H1 (cell line): ENCODE results near the gene TRIM65. TPM values are rescaled to one million over a fixed set of nuclear protein-coding genes. Genes with fewer than 3 reads are reported as not detected.

Experiments used
- CTCF ChIA-PET: fragments of 300-600 bp; sonication (Branson Sonifier 250); formaldehyde crosslinking; loops from one replicate; lab custom pipeline; 2021; ENCODE audit not compliant: partially characterized antibody; lab: Charles Lee
- POLR2A ChIA-PET: fragments of 300-600 bp; sonication (Branson Sonifier 250); formaldehyde crosslinking; loops from one replicate; lab custom pipeline; 2021; ENCODE audit warnings: inconsistent platforms; ENCODE audit not compliant: partially characterized antibody; lab: Charles Lee
- DNase-seq, 2 experiments: peaks; one replicate each; pipeline versions ENCODE4 v3.0.0 to v3.0.0-alpha.2; 2010 to 2022; ENCODE audit warnings: low spot score in 2 of 2, low read depth in 1 of 2, mixed read lengths in 1 of 2
- FAIRE-seq: peaks from 2 replicates; lab custom pipeline; 2011; peaks lifted over from hg19 to GRCh38; lab: Jason Lieb, UNC
- H2AFZ ChIP-seq: 2 replicates; pipeline ENCODE4 v1.8.1; 2012; ENCODE audit warnings: low read length, inconsistent platforms
- H2AK5ac ChIP-seq: 2 replicates; pipeline ENCODE4 v1.6.1; 2013; ENCODE audit warnings: low read depth, low read length
- H2BK120ac ChIP-seq: replicated peaks from 2 replicates; pipeline ENCODE3; 2013; ENCODE audit warnings: low read depth, low read length, inconsistent platforms
- H2BK12ac ChIP-seq: 2 replicates; pipeline ENCODE4 v1.6.1; 2013; ENCODE audit warnings: low read depth, low read length
- H2BK15ac ChIP-seq: 2 replicates; pipeline ENCODE4 v1.6.1; 2013; ENCODE audit warnings: low read length
- H2BK20ac ChIP-seq: 2 replicates; pipeline ENCODE4 v1.6.1; 2013; ENCODE audit warnings: low read length
- H2BK5ac ChIP-seq: 2 replicates; pipeline ENCODE4 v1.6.1; 2013; ENCODE audit warnings: low read depth, low read length
- H3K14ac ChIP-seq: 2 replicates; pipeline ENCODE4 v1.6.1; 2013; ENCODE audit warnings: inconsistent platforms; ENCODE audit not compliant: insufficient read length
- H3K18ac ChIP-seq: 2 replicates; pipeline ENCODE4 v1.6.1; 2013; ENCODE audit warnings: low read length; ENCODE audit errors: extremely low read depth
- H3K23ac ChIP-seq: 2 replicates; pipeline ENCODE4 v1.6.1; 2013; ENCODE audit warnings: inconsistent platforms; ENCODE audit not compliant: insufficient read length
- H3K23me2 ChIP-seq: 2 replicates; pipeline ENCODE4 v1.6.1; 2013; ENCODE audit warnings: low read depth, low read length
- H3K27ac ChIP-seq: 2 replicates; pipeline ENCODE4 v1.6.1; 2011; ENCODE audit warnings: low read depth, low read length, inconsistent platforms
- H3K27me3 ChIP-seq, 4 experiments: replicated peaks in 1 of 4; 1 replicate in 1 of 4; 2 replicates in 3 of 4; pipeline versions ENCODE4 v1.6.1 to v1.8.1; 2011 to 2013; ENCODE audit warnings: low read length in 3 of 4, mild to moderate bottlenecking in 3 of 4, inconsistent platforms in 2 of 4, mixed read lengths in 2 of 4, moderate library complexity in 1 of 4; ENCODE audit not compliant: control insufficient read depth in 3 of 4, insufficient read depth in 3 of 4; ENCODE audit errors: extremely low read depth in 1 of 4
- H3K36me3 ChIP-seq, 4 experiments: 2 replicates each; pipeline versions ENCODE4 v1.6.1 to v1.8.1; 2011 to 2013; ENCODE audit warnings: mild to moderate bottlenecking in 4 of 4, low read length in 3 of 4, moderate library complexity in 2 of 4, control low read depth in 1 of 4, inconsistent platforms in 1 of 4; ENCODE audit not compliant: insufficient read depth in 4 of 4, control insufficient read depth in 2 of 4
- H3K4ac ChIP-seq: replicated peaks from 2 replicates; pipeline ENCODE3; 2013; ENCODE audit warnings: low read length, low read depth, mixed read lengths, inconsistent platforms; ENCODE audit not compliant: insufficient read length
- H3K4me1 ChIP-seq, 4 experiments: replicated peaks in 1 of 4; 1 replicate in 1 of 4; 2 replicates in 3 of 4; pipeline versions ENCODE4 v1.6.1 to v1.8.1; 2011 to 2013; ENCODE audit warnings: low read length in 3 of 4, inconsistent platforms in 2 of 4, mixed read lengths in 1 of 4; ENCODE audit not compliant: insufficient read depth in 4 of 4, control insufficient read depth in 3 of 4
- H3K4me2 ChIP-seq, 2 experiments: 2 replicates each; pipeline versions ENCODE4 v1.6.1 to v1.8.1; 2011 to 2013; ENCODE audit warnings: low read depth in 2 of 2, low read length in 2 of 2, control low read depth in 1 of 2, inconsistent platforms in 1 of 2, mild to moderate bottlenecking in 1 of 2; ENCODE audit not compliant: insufficient read depth in 1 of 2
- H3K4me3 ChIP-seq, 4 experiments: fragments of 200-600, 300-600 bp in 1 of 4; sonication (generic), shearing (Covaris generic), sonication (Bioruptor Twin) in 1 of 4; 2 replicates each; pipeline versions ENCODE4 v1.5.1 to v1.8.1; 2011 to 2016; ENCODE audit warnings: low read length in 4 of 4, low read depth in 3 of 4, control low read depth in 2 of 4, inconsistent platforms in 2 of 4, mild to moderate bottlenecking in 2 of 4, mixed read lengths in 1 of 4, moderate library complexity in 1 of 4; ENCODE audit not compliant: insufficient read depth in 2 of 4; ENCODE audit errors: extremely low read depth in 1 of 4
- H3K56ac ChIP-seq: replicated peaks from 2 replicates; pipeline ENCODE3; 2013; ENCODE audit warnings: low read depth, mild to moderate bottlenecking, mixed read lengths, low read length, inconsistent platforms; ENCODE audit not compliant: insufficient read length
- H3K79me1 ChIP-seq: 2 replicates; pipeline ENCODE4 v1.6.1; 2013; ENCODE audit warnings: low read depth, low read length, control low read depth
- H3K79me2 ChIP-seq, 2 experiments: 2 replicates each; pipeline versions ENCODE4 v1.6.1 to v1.8.1; 2012 to 2013; ENCODE audit warnings: low read length in 2 of 2, mild to moderate bottlenecking in 2 of 2, inconsistent platforms in 1 of 2; ENCODE audit not compliant: insufficient read depth in 2 of 2, control insufficient read depth in 1 of 2
- H3K9ac ChIP-seq, 4 experiments: replicated peaks in 1 of 4; 1 replicate in 1 of 4; 2 replicates in 3 of 4; pipeline versions ENCODE4 v1.6.1 to v1.8.1; 2011 to 2013; ENCODE audit warnings: low read depth in 3 of 4, low read length in 3 of 4, control low read depth in 2 of 4, mild to moderate bottlenecking in 2 of 4, moderate library complexity in 2 of 4, inconsistent platforms in 1 of 4; ENCODE audit errors: extremely low read depth in 1 of 4
- H3K9me3 ChIP-seq, 2 experiments: 2 replicates each; pipeline versions ENCODE4 v1.6.1 to v1.8.1; 2012 to 2013; ENCODE audit warnings: mild to moderate bottlenecking in 2 of 2, moderate library complexity in 2 of 2, control low read depth in 1 of 2, inconsistent platforms in 1 of 2, low read depth in 1 of 2, low read length in 1 of 2, mixed read lengths in 1 of 2; ENCODE audit not compliant: insufficient read depth in 2 of 2
- H4K20me1 ChIP-seq, 2 experiments: replicated peaks in 1 of 2; 2 replicates each; pipeline versions ENCODE3 to v1.8.1; 2011 to 2013; ENCODE audit warnings: inconsistent platforms in 2 of 2, low read length in 2 of 2, mild to moderate bottlenecking in 1 of 2; ENCODE audit not compliant: insufficient read depth in 2 of 2, control insufficient read depth in 1 of 2
- H4K5ac ChIP-seq: 2 replicates; pipeline ENCODE4 v1.6.1; 2013; ENCODE audit warnings: low read length, low read depth, mixed read lengths, inconsistent platforms; ENCODE audit not compliant: insufficient read length
- H4K8ac ChIP-seq: 2 replicates; pipeline ENCODE4 v1.8.0; 2013; ENCODE audit warnings: mild to moderate bottlenecking, moderate library complexity, low read length, inconsistent platforms; ENCODE audit not compliant: insufficient read depth; ENCODE audit errors: extremely low read depth
- H4K91ac ChIP-seq: replicated peaks from 2 replicates; pipeline ENCODE3; 2013; ENCODE audit warnings: low read length, mixed read lengths, inconsistent platforms; ENCODE audit not compliant: insufficient read length
- EGR1 ChIP-seq: IDR thresholded peaks from 2 replicates; pipeline ENCODE4 v1.6.1; 2011; ENCODE audit warnings: low read depth, low read length, borderline replicate concordance
- EP300 ChIP-seq, 2 experiments: IDR thresholded peaks; 1 replicate in 1 of 2; 2 replicates in 1 of 2; pipeline ENCODE4 v1.6.1; 2011 to 2012; ENCODE audit warnings: low read depth in 2 of 2, low read length in 2 of 2, mild to moderate bottlenecking in 2 of 2, borderline replicate concordance in 1 of 2, inconsistent platforms in 1 of 2, moderate library complexity in 1 of 2
- KDM1A ChIP-seq: fragments of 200-600, 300-600 bp; sonication (generic); IDR thresholded peaks from 2 replicates; pipeline ENCODE4 v1.7.1; 2016; ENCODE audit warnings: mild to moderate bottlenecking, low read length, borderline replicate concordance
- RAD21 ChIP-seq, 2 experiments: IDR thresholded peaks in 1 of 2; conservative IDR thresholded peaks in 1 of 2; 2 replicates each; pipeline ENCODE4 v1.6.1; 2011; ENCODE audit warnings: low read depth in 2 of 2, low read length in 2 of 2, improper control_type of control experiment in 1 of 2, inconsistent platforms in 1 of 2, mild to moderate bottlenecking in 1 of 2, moderate library complexity in 1 of 2
- SIX5 ChIP-seq: IDR thresholded peaks from 2 replicates; pipeline ENCODE4 v1.6.1; 2011; ENCODE audit warnings: mild to moderate bottlenecking, low read depth, low read length
- TBP ChIP-seq: IDR thresholded peaks from 2 replicates; pipeline ENCODE4 v1.6.1; 2011; ENCODE audit warnings: low read depth, low read length, improper control_type of control experiment
- ZNF274 ChIP-seq: IDR thresholded peaks from 2 replicates; pipeline ENCODE4 v1.7.0; 2012; ENCODE audit warnings: low read length, borderline replicate concordance; ENCODE audit errors: extremely low read depth
- WGBS, 2 experiments: shearing (Covaris generic) in 1 of 2; methylation state at CpG; one replicate each; pipeline versions ENCODE4 v1.1.6 to v1.1.7; 2013 to 2015; ENCODE audit warnings: low lambda C conversion rate in 2 of 2, mixed read lengths in 2 of 2, inconsistent platforms in 1 of 2, low coverage in 1 of 2, missing lambda C conversion rate in 1 of 2; ENCODE audit not compliant: insufficient replicate concordance in 2 of 2, insufficient coverage in 1 of 2, insufficient read length in 1 of 2; ENCODE audit errors: extremely low coverage in 1 of 2, missing lambda C conversion rate in 1 of 2; 5-methylcytosine and 5-hydroxymethylcytosine counted together
- polyA plus RNA-seq, 7 experiments: library from polyadenylated mRNA; depleted of rRNA in 3 of 7; stranded (reverse) in 5 of 7; unstranded in 2 of 7; fragments of >200 nt in 5 of 7; fragments of 200-250 nt in 2 of 7; gene quantifications; 1 replicate in 5 of 7; 2 replicates in 1 of 7; 4 replicates in 1 of 7; pipeline versions ENCODE4 v1.2.1 to v1.2.3, GENCODE V29; 2011 to 2013; ENCODE audit warnings: missing spikeins in 2 of 7, mixed read lengths in 2 of 7
- total RNA-seq: library from RNA; stranded (reverse); fragmentation: NEBNext Ultra II Directional; extraction: Animal tissue kit (Norgen Biotek cat#: 25700); gene quantifications from 2 replicates; pipeline ENCODE4 v1.2.1, GENCODE V29; 2021

The TRIM65 gene
- total and polyA plus RNA-seq, 2 of the 8 experiments (the other 6 are each of a cell fraction or from before 2014, with no cell fraction given) = 21.2 to 48.6 TPM

- no peak for FAIRE-seq
- H2BK20ac ChIP-seq = no peak overlapping the region
- no peak overlapping the region for H3K4me3 ChIP-seq
- no peaks in the 10 kb centered on the region for H3K9me3 ChIP-seq
- H3K23me2 ChIP-seq = no peaks in the 10 kb centered on the region
- no peak overlapping the region for H4K5ac ChIP-seq
- 91% methylated on average over 5 of the region's 15 CpGs; no CpG with 5 or more reads in 1 of the 2 experiments for WGBS, 2 experiments
- no peak overlapping the region for H2BK15ac ChIP-seq
- H3K27ac ChIP-seq = no peak overlapping the region
- no peaks in the 10 kb centered on the region for H4K20me1 ChIP-seq
- H3K4me1 ChIP-seq = no peaks in the 10 kb centered on the region
- no peak overlapping the region for H2BK12ac ChIP-seq
- no peak overlapping the region for H2BK5ac ChIP-seq
- H4K91ac ChIP-seq = no peak overlapping the region
- CTCF ChIA-PET = interaction anchor here (0.8 to 51.3 kb wide), 7 partner anchors 9 to 87 kb away, joined by 3 to 885 read pairs (median 4); partner anchors contain the start of genes CDK3 and MRPL38
- H3K79me2 ChIP-seq = no peaks in the 10 kb centered on the region
- H3K23ac ChIP-seq = no peak overlapping the region
- H4K8ac ChIP-seq = no peak overlapping the region
- H3K56ac ChIP-seq = no peak overlapping the region
- H3K27me3 ChIP-seq = no peaks in the 10 kb centered on the region
- H3K9ac ChIP-seq = no peak overlapping the region
- no peak for DNase-seq
- H3K14ac ChIP-seq = no peak overlapping the region
- no peak overlapping the region for H2BK120ac ChIP-seq
- no peak overlapping the region for H2AFZ ChIP-seq
- H3K18ac ChIP-seq = no peak overlapping the region
- H3K79me1 ChIP-seq = no peaks in the 10 kb centered on the region
- no peak overlapping the region for H3K4me2 ChIP-seq
- no peak overlapping the region for H2AK5ac ChIP-seq
- H3K36me3 ChIP-seq = peaks cover 0 to 8% (median 5%) of the 10 kb centered on the region in 4 experiments; a peak in 3 of 8 replicates
- no peak overlapping the region for H3K4ac ChIP-seq
- POLR2A ChIA-PET = interaction anchor here (0.6 to 2.7 kb wide), 3 partner anchors 17 to 865 kb away, joined by 3 to 9 read pairs (median 8); partner anchors contain the start of gene MRPL38
- TF ChIP-seq EGR1 = no peak
- no peak for TF ChIP-seq TBP
- TF ChIP-seq RAD21 (IDR thresholded peaks at IDR 0.05 in 1 of 2, conservative IDR thresholded peaks at IDR 0.05 in 1 of 2; ENCODE audit: low read depth in 2 of 2, low read length in 2 of 2) = no peak
- no peak for TF ChIP-seq KDM1A
- no peak for TF ChIP-seq EP300 (IDR thresholded peaks at IDR 0.05; ENCODE audit: borderline replicate concordance in 1 of 2, low read depth in 2 of 2, low read length in 2 of 2)
- no peak for TF ChIP-seq SIX5
- no peak for TF ChIP-seq ZNF274
Observed at GRCh38 chr17:75921596-75921995, 24.8 kb upstream of the TRIM65 start.
